GM12878 (cell line): Measurements from ENCODE around the gene TRIM37. TPM values are rescaled to one million over a fixed set of nuclear protein-coding genes. Genes with fewer than 3 reads are reported as not detected.
A peak's percentile ranks its signal among the peaks of the same experiment; 100 is the strongest.

Experiments
- CBX5 ChIP-seq: sonication (generic); IDR thresholded peaks from 2 replicates; pipeline ENCODE4 v1.6.1; 2016; ENCODE audit warnings: low read depth, moderate library complexity, mild to moderate bottlenecking, inconsistent platforms
- CHD2 ChIP-seq: IDR thresholded peaks from 2 replicates; pipeline ENCODE4 v1.6.1; 2011; ENCODE audit warnings: low read depth, low read length, improper control_type of control experiment, borderline replicate concordance
- CHD4 ChIP-seq: fragments of 200-600 bp; sonication (generic); IDR thresholded peaks from 2 replicates; pipeline ENCODE4 v1.6.1; 2016; ENCODE audit warnings: mild to moderate bottlenecking
- CREB1 ChIP-seq: IDR thresholded peaks from 2 replicates; pipeline ENCODE4 v1.6.1; 2012; ENCODE audit warnings: low read depth, mild to moderate bottlenecking, inconsistent platforms
- ETV6 ChIP-seq, 2 experiments: fragments of 450-650 bp in 1 of 2; IDR thresholded peaks in 1 of 2; conservative IDR thresholded peaks in 1 of 2; 2 replicates each; pipeline ENCODE4 v1.6.1; 2014; ENCODE audit warnings: antibody characterized with exemption in 1 of 2, borderline replicate concordance in 1 of 2, low read depth in 1 of 2, mild to moderate bottlenecking in 1 of 2, moderate library complexity in 1 of 2
- FOXM1 ChIP-seq: IDR thresholded peaks from 2 replicates; pipeline ENCODE4 v1.6.1; 2012; ENCODE audit warnings: low read depth, mild to moderate bottlenecking, inconsistent platforms, low read length, moderate library complexity
- GABPA ChIP-seq: IDR thresholded peaks from 2 replicates; pipeline ENCODE4 v1.6.1; 2014; ENCODE audit warnings: antibody characterized with exemption, low read depth, mild to moderate bottlenecking, inconsistent platforms
- PAX5 ChIP-seq: IDR thresholded peaks from 2 replicates; pipeline ENCODE4 v1.6.1; 2011; ENCODE audit warnings: low read depth, low read length, borderline replicate concordance
- PML ChIP-seq: IDR thresholded peaks from 2 replicates; pipeline ENCODE4 v1.6.1; 2012; ENCODE audit warnings: low read length, inconsistent platforms
- POLR2AphosphoS2 ChIP-seq: IDR thresholded peaks from 2 replicates; pipeline ENCODE4 v1.6.1; 2011; ENCODE audit warnings: low read depth, mild to moderate bottlenecking, low read length, improper control_type of control experiment, moderate library complexity
- POU2F2 ChIP-seq: IDR thresholded peaks from 3 replicates; pipeline ENCODE4 v1.6.1; 2011; ENCODE audit warnings: low read depth, mild to moderate bottlenecking, low read length, borderline replicate concordance
- RB1 ChIP-seq: fragments of 450-650 bp; formaldehyde crosslinking; IDR thresholded peaks from 2 replicates; pipeline ENCODE4 v1.6.1; 2017; ENCODE audit warnings: mild to moderate bottlenecking, borderline replicate concordance
- STAT3 ChIP-seq: IDR thresholded peaks from 2 replicates; pipeline ENCODE4 v1.6.1; 2011; ENCODE audit warnings: low read depth, low read length, improper control_type of control experiment
- TCF12 ChIP-seq: IDR thresholded peaks from 2 replicates; pipeline ENCODE4 v1.6.1; 2011; ENCODE audit warnings: low read depth, mild to moderate bottlenecking, low read length
- polyA plus RNA-seq, 11 experiments: library from polyadenylated mRNA; depleted of rRNA in 4 of 11; unstranded in 6 of 11; stranded (reverse) in 5 of 11; fragments of >200 nt; fragmentation: Nextera tagmentation in 4 of 11; fragmentation: Illumina TruSeq in 1 of 11; extraction: Ambion mirVana in 4 of 11; extraction: Trizol in 1 of 11; gene quantifications; 1 replicate in 1 of 11; 2 replicates in 10 of 11; pipeline versions ENCODE4 v1.2.1 to v1.2.3, GENCODE V29; 2011 to 2016; ENCODE audit warnings: inconsistent platforms in 2 of 11, missing spikeins in 2 of 11, low read depth in 1 of 11
- total RNA-seq, 4 experiments: library from RNA; depleted of rRNA in 3 of 4; stranded (reverse); fragments of >200 nt in 3 of 4; fragmentation: Illumina TruSeq in 1 of 4; extraction: Trizol in 1 of 4; gene quantifications; 2 replicates each; pipeline versions ENCODE4 v1.2.1 to v1.2.3, GENCODE V29; 2013 to 2021
- TF ChIP-seq, protein P1 (sequence below): IDR thresholded peaks from 2 replicates; pipeline ENCODE4 v1.6.1; 2011; ENCODE audit warnings: low read depth, mild to moderate bottlenecking, low read length, moderate library complexity, borderline replicate concordance; ENCODE audit errors: extremely low read depth
- TF ChIP-seq, protein P2 (sequence below): IDR thresholded peaks from 2 replicates; pipeline ENCODE4 v1.6.1; 2011; ENCODE audit warnings: mild to moderate bottlenecking, low read depth, low read length, moderate library complexity; ENCODE audit not compliant: insufficient replicate concordance
- TF ChIP-seq, protein P3 (sequence below): fragments of 450-650 bp; IDR thresholded peaks from 2 replicates; pipeline ENCODE4 v1.6.1; 2017; ENCODE audit warnings: borderline replicate concordance
- TF ChIP-seq, protein P4 (sequence below): fragments of 450-650 bp; formaldehyde crosslinking; IDR thresholded peaks from 2 replicates; pipeline ENCODE4 v1.4.0; 2020; ENCODE audit warnings: mild to moderate bottlenecking, moderate library complexity
- TF ChIP-seq, protein P5 (sequence below): fragments of 450-650 bp; formaldehyde crosslinking; IDR thresholded peaks from 2 replicates; pipeline ENCODE4 v1.4.0; 2022; ENCODE audit warnings: mild to moderate bottlenecking, moderate library complexity

TRIM37 gene
- total and polyA plus RNA-seq, 10 of the 15 experiments (the other 5 are each of a cell fraction or from before 2014, with no cell fraction given) = 4.8 to 20.6 (median 18.1) TPM

DNA sequence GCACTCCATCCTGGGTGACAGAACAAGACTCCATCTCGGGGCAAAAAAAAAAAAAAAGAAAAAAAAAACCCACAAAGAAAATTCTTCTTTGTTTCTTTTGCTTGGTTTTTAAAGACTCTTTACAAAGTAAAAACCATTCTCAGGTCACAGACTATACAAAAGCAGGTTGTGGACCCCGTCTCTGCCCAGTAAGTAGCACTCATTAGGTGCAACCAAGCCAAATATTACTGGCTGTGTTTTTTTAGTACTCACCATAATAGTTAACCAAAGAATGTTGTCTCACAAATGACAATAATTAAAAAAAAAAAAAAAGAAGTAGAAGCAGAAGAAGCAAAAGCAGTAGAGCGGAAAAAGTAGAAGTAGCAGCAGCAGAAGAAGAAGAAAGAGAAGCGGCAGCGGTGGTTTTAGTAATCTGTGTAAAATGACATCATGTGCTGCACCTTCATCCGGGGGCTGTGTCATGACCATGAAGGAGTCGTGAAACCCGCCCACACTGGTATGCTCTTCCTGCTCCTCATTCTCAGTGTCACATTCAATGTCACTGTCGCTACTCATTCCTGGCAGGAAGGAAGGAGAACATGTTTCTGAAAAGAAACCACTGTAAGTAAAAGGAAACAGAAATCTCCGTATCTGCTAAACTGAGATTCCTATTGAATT lies 105.4 kb downstream of the TRIM37 start (continued):
- TF ChIP-seq, protein P1, sequence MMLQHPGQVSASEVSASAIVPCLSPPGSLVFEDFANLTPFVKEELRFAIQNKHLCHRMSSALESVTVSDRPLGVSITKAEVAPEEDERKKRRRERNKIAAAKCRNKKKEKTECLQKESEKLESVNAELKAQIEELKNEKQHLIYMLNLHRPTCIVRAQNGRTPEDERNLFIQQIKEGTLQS = no peak
- TF ChIP-seq RB1 = peak; percentile 21; the same call in 1 of the 2 replicates
- TF ChIP-seq FOXM1 = peak; percentile 85; the same call in 1 of the 2 replicates
- TF ChIP-seq PAX5 = peak; percentile 93
- peak; percentile 52; the same call in 1 of the 2 replicates for TF ChIP-seq CHD2
- peak; percentile 93 for TF ChIP-seq CREB1
- no peak for TF ChIP-seq CHD4
- TF ChIP-seq, protein P2, sequence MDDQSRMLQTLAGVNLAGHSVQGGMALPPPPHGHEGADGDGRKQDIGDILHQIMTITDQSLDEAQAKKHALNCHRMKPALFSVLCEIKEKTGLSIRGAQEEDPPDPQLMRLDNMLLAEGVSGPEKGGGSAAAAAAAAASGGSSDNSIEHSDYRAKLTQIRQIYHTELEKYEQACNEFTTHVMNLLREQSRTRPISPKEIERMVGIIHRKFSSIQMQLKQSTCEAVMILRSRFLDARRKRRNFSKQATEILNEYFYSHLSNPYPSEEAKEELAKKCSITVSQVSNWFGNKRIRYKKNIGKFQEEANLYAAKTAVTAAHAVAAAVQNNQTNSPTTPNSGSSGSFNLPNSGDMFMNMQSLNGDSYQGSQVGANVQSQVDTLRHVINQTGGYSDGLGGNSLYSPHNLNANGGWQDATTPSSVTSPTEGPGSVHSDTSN = no peak
- 0 out of 2 replicates have a peak, but pooled peaks have one; percentile 12 for TF ChIP-seq TCF12
- TF ChIP-seq CBX5 = peak; percentile 37; the same call in 1 of the 2 replicates
- TF ChIP-seq, protein P3, sequence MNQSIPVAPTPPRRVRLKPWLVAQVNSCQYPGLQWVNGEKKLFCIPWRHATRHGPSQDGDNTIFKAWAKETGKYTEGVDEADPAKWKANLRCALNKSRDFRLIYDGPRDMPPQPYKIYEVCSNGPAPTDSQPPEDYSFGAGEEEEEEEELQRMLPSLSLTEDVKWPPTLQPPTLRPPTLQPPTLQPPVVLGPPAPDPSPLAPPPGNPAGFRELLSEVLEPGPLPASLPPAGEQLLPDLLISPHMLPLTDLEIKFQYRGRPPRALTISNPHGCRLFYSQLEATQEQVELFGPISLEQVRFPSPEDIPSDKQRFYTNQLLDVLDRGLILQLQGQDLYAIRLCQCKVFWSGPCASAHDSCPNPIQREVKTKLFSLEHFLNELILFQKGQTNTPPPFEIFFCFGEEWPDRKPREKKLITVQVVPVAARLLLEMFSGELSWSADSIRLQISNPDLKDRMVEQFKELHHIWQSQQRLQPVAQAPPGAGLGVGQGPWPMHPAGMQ = no peak
- TF ChIP-seq ETV6 (conservative IDR thresholded peaks at IDR 0.05 in 1 of 2, IDR thresholded peaks at IDR 0.05 in 1 of 2; ENCODE audit: borderline replicate concordance in 1 of 2, low read depth in 1 of 2) = peak in 1 of 2 experiments; percentile 95; a peak in 2 of 4 replicates
- peak; percentile 75; the same call in 1 of the 2 replicates for TF ChIP-seq STAT3
- TF ChIP-seq, protein P4, sequence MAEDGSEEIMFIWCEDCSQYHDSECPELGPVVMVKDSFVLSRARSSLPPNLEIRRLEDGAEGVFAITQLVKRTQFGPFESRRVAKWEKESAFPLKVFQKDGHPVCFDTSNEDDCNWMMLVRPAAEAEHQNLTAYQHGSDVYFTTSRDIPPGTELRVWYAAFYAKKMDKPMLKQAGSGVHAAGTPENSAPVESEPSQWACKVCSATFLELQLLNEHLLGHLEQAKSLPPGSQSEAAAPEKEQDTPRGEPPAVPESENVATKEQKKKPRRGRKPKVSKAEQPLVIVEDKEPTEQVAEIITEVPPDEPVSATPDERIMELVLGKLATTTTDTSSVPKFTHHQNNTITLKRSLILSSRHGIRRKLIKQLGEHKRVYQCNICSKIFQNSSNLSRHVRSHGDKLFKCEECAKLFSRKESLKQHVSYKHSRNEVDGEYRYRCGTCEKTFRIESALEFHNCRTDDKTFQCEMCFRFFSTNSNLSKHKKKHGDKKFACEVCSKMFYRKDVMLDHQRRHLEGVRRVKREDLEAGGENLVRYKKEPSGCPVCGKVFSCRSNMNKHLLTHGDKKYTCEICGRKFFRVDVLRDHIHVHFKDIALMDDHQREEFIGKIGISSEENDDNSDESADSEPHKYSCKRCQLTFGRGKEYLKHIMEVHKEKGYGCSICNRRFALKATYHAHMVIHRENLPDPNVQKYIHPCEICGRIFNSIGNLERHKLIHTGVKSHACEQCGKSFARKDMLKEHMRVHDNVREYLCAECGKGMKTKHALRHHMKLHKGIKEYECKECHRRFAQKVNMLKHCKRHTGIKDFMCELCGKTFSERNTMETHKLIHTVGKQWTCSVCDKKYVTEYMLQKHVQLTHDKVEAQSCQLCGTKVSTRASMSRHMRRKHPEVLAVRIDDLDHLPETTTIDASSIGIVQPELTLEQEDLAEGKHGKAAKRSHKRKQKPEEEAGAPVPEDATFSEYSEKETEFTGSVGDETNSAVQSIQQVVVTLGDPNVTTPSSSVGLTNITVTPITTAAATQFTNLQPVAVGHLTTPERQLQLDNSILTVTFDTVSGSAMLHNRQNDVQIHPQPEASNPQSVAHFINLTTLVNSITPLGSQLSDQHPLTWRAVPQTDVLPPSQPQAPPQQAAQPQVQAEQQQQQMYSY (CRISPR knock-in tag) = no peak
- TF ChIP-seq, protein P5, sequence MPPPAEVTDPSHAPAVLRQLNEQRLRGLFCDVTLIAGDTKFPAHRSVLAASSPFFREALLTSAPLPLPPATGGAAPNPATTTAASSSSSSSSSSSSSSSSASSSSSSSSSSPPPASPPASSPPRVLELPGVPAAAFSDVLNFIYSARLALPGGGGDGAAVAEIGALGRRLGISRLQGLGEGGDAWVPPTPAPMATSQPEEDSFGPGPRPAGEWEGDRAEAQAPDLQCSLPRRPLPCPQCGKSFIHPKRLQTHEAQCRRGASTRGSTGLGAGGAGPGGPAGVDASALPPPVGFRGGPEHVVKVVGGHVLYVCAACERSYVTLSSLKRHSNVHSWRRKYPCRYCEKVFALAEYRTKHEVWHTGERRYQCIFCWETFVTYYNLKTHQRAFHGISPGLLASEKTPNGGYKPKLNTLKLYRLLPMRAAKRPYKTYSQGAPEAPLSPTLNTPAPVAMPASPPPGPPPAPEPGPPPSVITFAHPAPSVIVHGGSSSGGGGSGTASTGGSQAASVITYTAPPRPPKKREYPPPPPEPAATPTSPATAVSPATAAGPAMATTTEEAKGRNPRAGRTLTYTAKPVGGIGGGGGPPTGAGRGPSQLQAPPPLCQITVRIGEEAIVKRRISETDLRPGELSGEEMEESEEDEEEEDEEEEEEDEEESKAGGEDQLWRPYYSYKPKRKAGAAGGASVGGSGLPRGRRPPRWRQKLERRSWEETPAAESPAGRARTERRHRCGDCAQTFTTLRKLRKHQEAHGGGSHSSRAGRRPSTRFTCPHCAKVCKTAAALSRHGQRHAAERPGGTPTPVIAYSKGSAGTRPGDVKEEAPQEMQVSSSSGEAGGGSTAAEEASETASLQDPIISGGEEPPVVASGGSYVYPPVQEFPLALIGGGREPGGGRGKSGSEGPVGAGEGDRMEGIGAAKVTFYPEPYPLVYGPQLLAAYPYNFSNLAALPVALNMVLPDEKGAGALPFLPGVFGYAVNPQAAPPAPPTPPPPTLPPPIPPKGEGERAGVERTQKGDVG (CRISPR knock-in tag) = no peak
- TF ChIP-seq POLR2AphosphoS2 = no peak
- no peak for TF ChIP-seq PML
- peak; percentile 76; the same call in 1 of the 2 replicates for TF ChIP-seq GABPA
- TF ChIP-seq POU2F2 = peak; percentile 77; the same call in 2 of the 3 replicates
